ENCODE data around the gene GORASP1. TPM values are rescaled to one million over a fixed set of nuclear protein-coding genes. Genes with fewer than 3 reads are reported as not detected.
A peak's percentile ranks its signal among the peaks of the same experiment; 100 is the strongest.

Gene GORASP1
- total and polyA plus RNA-seq, 2 of the 8 experiments (the other 6 are each of a cell fraction or from before 2014, with no cell fraction given), result 33.4 to 33.5 TPM

GRCh38 chr3:39108200-39108710 lies 828 bp upstream of the GORASP1 start:
- no peak overlapping the region for H4K5ac ChIP-seq (ENCODE audit: insufficient read length, low read depth, low read length)
- H3K4me3 ChIP-seq (ENCODE audit: extremely low read depth in 1 of 4, insufficient read depth in 2 of 4, low read depth in 3 of 4, low read length in 4 of 4), result peak overlapping the region; percentile 77 to 92 (median 84); a peak in 5 of 8 replicates
- CTCF ChIA-PET (ENCODE audit: partially characterized antibody), result interaction anchor here (0.7 to 10.4 kb wide), 10 partner anchors 13 to 184 kb away, joined by 3 to 95 read pairs (median 4); no protein-coding TSS in a partner anchor
- POLR2A ChIA-PET (ENCODE audit: partially characterized antibody), result interaction anchor here (1.0 to 1.6 kb wide), 6 partner anchors 8 to 54 kb away, joined by 3 to 6 read pairs (median 3); no protein-coding TSS in a partner anchor
- no peak overlapping the region for H3K27ac ChIP-seq (ENCODE audit: low read depth, low read length)
- H3K4me2 ChIP-seq (ENCODE audit: insufficient read depth in 1 of 2, low read depth in 2 of 2, low read length in 2 of 2), result peak overlapping the region; percentile 92 to 93
- no peak overlapping the region for H2BK20ac ChIP-seq (ENCODE audit: low read length)
- H4K20me1 ChIP-seq (replicated peaks in 1 of 2; ENCODE audit: control insufficient read depth in 1 of 2, insufficient read depth in 2 of 2, low read length in 2 of 2), result peaks cover 0 to 9% of the 10 kb centered on the region in 2 experiments
- no peak for TF ChIP-seq KDM1A (IDR thresholded peaks at IDR 0.05; ENCODE audit: borderline replicate concordance, low read length)
- TF ChIP-seq RBBP5 (IDR thresholded peaks at IDR 0.05; ENCODE audit: borderline replicate concordance, low read depth, low read length), result no peak
- TF ChIP-seq SIRT6 (IDR thresholded peaks at IDR 0.05; ENCODE audit: low read length), result no peak
- no peak for TF ChIP-seq RFX5 (IDR thresholded peaks at IDR 0.05; ENCODE audit: borderline replicate concordance, low read depth, low read length)
- no peak for TF ChIP-seq CEBPB (IDR thresholded peaks at IDR 0.05; ENCODE audit: low read depth, low read length)
- TF ChIP-seq KDM4A (IDR thresholded peaks at IDR 0.05; ENCODE audit: low read depth, low read length, severe bottlenecking), result no peak
- TF ChIP-seq TBP (IDR thresholded peaks at IDR 0.05; ENCODE audit: low read depth, low read length), result no peak
- no peak for TF ChIP-seq KDM5A (IDR thresholded peaks at IDR 0.05; ENCODE audit: low read length)
- no peak for TF ChIP-seq BCL11A (IDR thresholded peaks at IDR 0.05; ENCODE audit: low read depth in 2 of 2, low read length in 2 of 2)
- TF ChIP-seq PHF8 (conservative IDR thresholded peaks at IDR 0.05; ENCODE audit: low read depth, low read length), result no peak
- no peak for TF ChIP-seq POU5F1 (IDR thresholded peaks at IDR 0.05; ENCODE audit: low read depth, low read length)
- no peak for TF ChIP-seq FOSL1 (IDR thresholded peaks at IDR 0.05; ENCODE audit: insufficient read depth, low read depth, low read length)
- TF ChIP-seq CBX5 (IDR thresholded peaks at IDR 0.05; ENCODE audit: low read depth, low read length), result no peak
- no peak for TF ChIP-seq CBX8 (IDR thresholded peaks at IDR 0.05; ENCODE audit: borderline replicate concordance, low read depth, low read length)
- H3K18ac ChIP-seq (ENCODE audit: extremely low read depth, low read length), result no peak overlapping the region
- H3K4ac ChIP-seq (replicated peaks; ENCODE audit: insufficient read length, low read depth, low read length), result no peak overlapping the region
- H3K4me1 ChIP-seq (replicated peaks in 1 of 4; ENCODE audit: control insufficient read depth in 3 of 4, insufficient read depth in 4 of 4, low read length in 3 of 4), result no peaks in the 10 kb centered on the region; a peak in 2 of 7 replicates
- FAIRE-seq (no peak), DNase-seq (ENCODE audit: low read depth in 1 of 2, low spot score in 2 of 2) (no peak)
- no peak overlapping the region for H4K91ac ChIP-seq (replicated peaks; ENCODE audit: insufficient read length, low read length)
- peaks cover 12% of the 10 kb centered on the region; the same call in 1 of the 2 replicates for H3K23me2 ChIP-seq (ENCODE audit: low read depth, low read length)
- H3K27me3 ChIP-seq (replicated peaks in 1 of 4; ENCODE audit: control insufficient read depth in 3 of 4, extremely low read depth in 1 of 4, insufficient read depth in 3 of 4, low read length in 3 of 4), result peaks cover 0 to 8% (median 3%) of the 10 kb centered on the region in 4 experiments; a peak in 2 of 7 replicates
- H4K8ac ChIP-seq (ENCODE audit: extremely low read depth, insufficient read depth, low read length), result no peak overlapping the region; the same call in 1 of the 2 replicates
- H2AFZ ChIP-seq (ENCODE audit: low read length), result no peak overlapping the region
- no peaks in the 10 kb centered on the region for H3K36me3 ChIP-seq (ENCODE audit: control insufficient read depth in 2 of 4, insufficient read depth in 4 of 4, low read length in 3 of 4)
- H2BK12ac ChIP-seq (ENCODE audit: low read depth, low read length), result no peak overlapping the region
- no peaks in the 10 kb centered on the region for H3K9me3 ChIP-seq (ENCODE audit: insufficient read depth in 2 of 2, low read depth in 1 of 2, low read length in 1 of 2)
- no peak overlapping the region for H3K9ac ChIP-seq (replicated peaks in 1 of 4; ENCODE audit: extremely low read depth in 1 of 4, low read depth in 3 of 4, low read length in 3 of 4)
- H2AK5ac ChIP-seq (ENCODE audit: low read depth, low read length), result no peak overlapping the region
- no peak overlapping the region for H3K14ac ChIP-seq (ENCODE audit: insufficient read length)
- H3K23ac ChIP-seq (ENCODE audit: insufficient read length), result no peak overlapping the region
- no peak overlapping the region for H2BK5ac ChIP-seq (ENCODE audit: low read depth, low read length)
- H2BK120ac ChIP-seq (replicated peaks; ENCODE audit: low read depth, low read length), result no peak overlapping the region
- H3K79me2 ChIP-seq (ENCODE audit: control insufficient read depth in 1 of 2, insufficient read depth in 2 of 2, low read length in 2 of 2), result no peaks in the 10 kb centered on the region
- no peak overlapping the region for H2BK15ac ChIP-seq (ENCODE audit: low read length)
- 0 out of 2 replicates have a peak, but pooled peaks cover 6% of the 10 kb centered on the region for H3K79me1 ChIP-seq (ENCODE audit: low read depth, low read length)
- WGBS, 2 experiments (ENCODE audit: extremely low coverage in 1 of 2, insufficient coverage in 1 of 2, insufficient read length in 1 of 2, insufficient replicate concordance in 2 of 2, low coverage in 1 of 2, low lambda C conversion rate in 2 of 2, missing lambda C conversion rate in 1 of 2), result 44% methylated on average over 2 of the region's 2 CpGs; no CpG with 5 or more reads in 1 of the 2 experiments
- H3K56ac ChIP-seq (replicated peaks; ENCODE audit: insufficient read length, low read depth, low read length), result no peak overlapping the region

All from H1 (cell line).